ENCODE data around the gene RAB11FIP5. TPM values are rescaled to one million over a fixed set of nuclear protein-coding genes. Genes with fewer than 3 reads are reported as not detected.
A peak's percentile ranks its signal among the peaks of the same experiment; 100 is the strongest.

Gene RAB11FIP5
- total and polyA plus RNA-seq, 4 donors = 10.0 to 23.8 (median 11.8) TPM

DNA sequence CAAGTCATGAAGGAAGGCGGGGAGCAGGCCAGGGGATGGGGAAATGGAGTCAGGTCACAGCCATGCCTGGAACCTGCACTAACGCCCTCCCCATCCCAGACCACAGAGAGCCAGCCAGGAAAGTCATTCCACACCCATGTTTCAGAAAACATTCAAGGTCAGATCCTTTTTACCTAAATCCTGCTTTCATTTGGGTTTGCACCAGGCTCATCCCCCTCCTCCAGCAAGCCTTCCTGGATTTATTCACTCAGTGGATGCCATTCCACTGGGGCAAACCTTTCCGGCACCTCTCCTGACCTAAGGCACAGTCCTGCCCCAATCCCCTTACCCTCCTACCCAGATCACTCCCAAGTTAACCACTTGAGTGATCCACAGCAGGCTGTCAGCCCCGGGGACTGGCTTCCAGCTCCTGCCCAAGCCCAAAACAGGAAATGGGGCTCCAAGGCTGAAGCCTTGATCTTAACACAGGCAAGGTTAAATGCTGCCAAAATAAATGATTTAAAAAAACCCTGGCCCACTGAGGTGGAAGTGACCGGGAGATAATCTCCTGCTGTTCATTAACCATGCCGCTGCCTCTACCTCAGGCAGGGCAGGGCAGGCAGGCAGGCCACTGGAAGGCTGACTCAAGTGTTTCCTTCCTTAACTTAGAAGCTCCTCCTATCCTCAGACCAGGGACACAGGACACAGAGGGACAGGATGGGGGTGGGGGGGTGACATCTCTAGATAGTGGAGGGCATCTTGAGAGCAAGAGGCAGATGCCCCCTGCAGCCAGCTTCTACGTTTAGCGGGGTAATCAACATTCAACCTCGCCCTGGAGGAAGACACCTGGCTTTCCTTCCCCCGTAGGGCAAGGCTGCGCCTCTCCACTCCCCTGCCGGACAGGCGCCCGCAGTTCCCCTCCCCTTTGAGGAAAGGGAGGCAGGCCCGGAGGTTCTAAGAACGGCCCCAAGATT, 1.4 kb downstream of the RAB11FIP5 start:
- TF ChIP-seq, protein P1, sequence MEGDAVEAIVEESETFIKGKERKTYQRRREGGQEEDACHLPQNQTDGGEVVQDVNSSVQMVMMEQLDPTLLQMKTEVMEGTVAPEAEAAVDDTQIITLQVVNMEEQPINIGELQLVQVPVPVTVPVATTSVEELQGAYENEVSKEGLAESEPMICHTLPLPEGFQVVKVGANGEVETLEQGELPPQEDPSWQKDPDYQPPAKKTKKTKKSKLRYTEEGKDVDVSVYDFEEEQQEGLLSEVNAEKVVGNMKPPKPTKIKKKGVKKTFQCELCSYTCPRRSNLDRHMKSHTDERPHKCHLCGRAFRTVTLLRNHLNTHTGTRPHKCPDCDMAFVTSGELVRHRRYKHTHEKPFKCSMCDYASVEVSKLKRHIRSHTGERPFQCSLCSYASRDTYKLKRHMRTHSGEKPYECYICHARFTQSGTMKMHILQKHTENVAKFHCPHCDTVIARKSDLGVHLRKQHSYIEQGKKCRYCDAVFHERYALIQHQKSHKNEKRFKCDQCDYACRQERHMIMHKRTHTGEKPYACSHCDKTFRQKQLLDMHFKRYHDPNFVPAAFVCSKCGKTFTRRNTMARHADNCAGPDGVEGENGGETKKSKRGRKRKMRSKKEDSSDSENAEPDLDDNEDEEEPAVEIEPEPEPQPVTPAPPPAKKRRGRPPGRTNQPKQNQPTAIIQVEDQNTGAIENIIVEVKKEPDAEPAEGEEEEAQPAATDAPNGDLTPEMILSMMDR (IDR thresholded peaks at IDR 0.05; ENCODE audit: control extremely low read depth, extremely low read depth) = no peak
- peak overlapping the region; percentile 77 for H3K4me3 ChIP-seq
- peak overlapping the region; percentile 80 to 92 for H3K27ac ChIP-seq (ENCODE audit: low read depth in 1 of 2, low read length in 1 of 2)
- no peaks in the 10 kb centered on the region for H3K36me3 ChIP-seq (ENCODE audit: control insufficient read depth in 4 of 4, insufficient read depth in 4 of 4, low read length in 4 of 4)
- H3K9me3 ChIP-seq (ENCODE audit: control insufficient read depth in 4 of 4, insufficient read depth in 3 of 4, low read length in 3 of 4) = no peaks in the 10 kb centered on the region
- H3K27me3 ChIP-seq (ENCODE audit: control insufficient read depth in 3 of 3, insufficient read depth in 3 of 3, low read length in 2 of 3) = no peaks in the 10 kb centered on the region
- peak overlapping the region; percentile 14 to 68 for H3K9ac ChIP-seq (ENCODE audit: insufficient read depth in 1 of 2, low read length in 2 of 2)
- peak; percentile 24 for ATAC-seq (ENCODE audit: insufficient read depth, low FRiP score)
- peak in 2 of 3 donors; percentile 25 to 26 for DNase-seq
- WGBS, 2 donors = 21 to 31% methylated on average over 13 to 16 of the region's 16 CpGs
- peaks cover 0 to 26% (median 10%) of the 10 kb centered on the region in 5 donors for H3K4me1 ChIP-seq (ENCODE audit: control insufficient read depth in 5 of 5, insufficient read depth in 5 of 5, low read length in 5 of 5)

DNA sequence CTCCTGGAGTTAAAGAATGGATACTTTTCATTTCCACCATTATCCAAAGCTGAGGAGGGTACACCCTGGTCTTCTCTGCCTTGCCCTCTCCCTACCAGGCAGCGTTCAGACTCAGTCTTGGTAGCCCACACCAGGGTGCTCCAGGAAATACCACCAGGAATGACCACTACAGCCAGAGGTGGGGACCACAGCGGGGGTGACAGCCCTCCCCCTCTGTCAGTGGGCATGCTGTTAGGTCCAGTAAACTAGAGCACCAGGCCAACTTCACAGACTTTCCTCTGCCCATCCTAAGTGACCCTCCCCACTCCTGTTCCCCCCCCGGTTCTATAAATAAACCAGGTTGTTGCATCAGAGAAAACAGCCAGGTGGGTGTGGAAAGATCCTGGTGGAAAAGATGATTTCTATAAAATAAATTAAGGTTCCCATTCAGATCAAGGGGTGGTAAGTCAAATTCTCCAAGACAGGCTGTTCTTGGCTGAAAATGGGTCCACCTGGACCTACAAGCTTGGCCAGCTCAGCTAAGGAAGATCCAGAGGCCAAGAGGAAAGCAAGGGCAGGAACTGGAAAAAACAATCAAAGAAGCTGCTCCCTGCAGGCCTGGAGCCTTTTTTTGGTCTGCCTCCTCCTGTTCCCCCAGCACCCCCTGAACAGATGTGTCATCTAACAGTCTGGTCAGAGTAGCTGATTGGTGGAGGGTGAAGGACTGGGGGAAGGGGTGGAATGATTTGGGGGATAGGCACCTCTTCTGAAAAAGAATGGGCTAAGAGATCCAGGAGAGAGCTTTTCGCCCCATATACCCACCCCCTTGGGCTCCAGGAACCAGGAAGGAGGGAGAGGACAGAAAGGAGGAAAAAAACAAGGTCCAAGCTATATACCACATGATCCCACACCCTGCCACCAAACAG, 2.3 kb downstream of the RAB11FIP5 start:
- DNase-seq (no peak), ATAC-seq (ENCODE audit: insufficient read depth, low FRiP score) (no peak)
- Histone ChIP-seq H3K9ac (ENCODE audit: insufficient read depth in 1 of 2, low read length in 2 of 2) (no peak overlapping the region), H3K36me3 (ENCODE audit: control insufficient read depth in 4 of 4, insufficient read depth in 4 of 4, low read length in 4 of 4) (no peaks in the 10 kb centered on the region), H3K9me3 (ENCODE audit: control insufficient read depth in 4 of 4, insufficient read depth in 3 of 4, low read length in 3 of 4) (no peaks in the 10 kb centered on the region), H3K27ac (ENCODE audit: low read depth in 1 of 2, low read length in 1 of 2) (peak overlapping the region in 1 of 2 donors; percentile 6), H3K27me3 (ENCODE audit: control insufficient read depth in 3 of 3, insufficient read depth in 3 of 3, low read length in 2 of 3) (no peaks in the 10 kb centered on the region), H3K4me3 (no peak overlapping the region), H3K4me1 (ENCODE audit: control insufficient read depth in 5 of 5, insufficient read depth in 5 of 5, low read length in 5 of 5) (peaks cover 0 to 26% (median 10%) of the 10 kb centered on the region in 5 donors)
- 84% methylated on average over 4 of the region's 4 CpGs for WGBS, 2 donors
- TF ChIP-seq, protein P1 (IDR thresholded peaks at IDR 0.05; ENCODE audit: control extremely low read depth, extremely low read depth) = no peak

DNA sequence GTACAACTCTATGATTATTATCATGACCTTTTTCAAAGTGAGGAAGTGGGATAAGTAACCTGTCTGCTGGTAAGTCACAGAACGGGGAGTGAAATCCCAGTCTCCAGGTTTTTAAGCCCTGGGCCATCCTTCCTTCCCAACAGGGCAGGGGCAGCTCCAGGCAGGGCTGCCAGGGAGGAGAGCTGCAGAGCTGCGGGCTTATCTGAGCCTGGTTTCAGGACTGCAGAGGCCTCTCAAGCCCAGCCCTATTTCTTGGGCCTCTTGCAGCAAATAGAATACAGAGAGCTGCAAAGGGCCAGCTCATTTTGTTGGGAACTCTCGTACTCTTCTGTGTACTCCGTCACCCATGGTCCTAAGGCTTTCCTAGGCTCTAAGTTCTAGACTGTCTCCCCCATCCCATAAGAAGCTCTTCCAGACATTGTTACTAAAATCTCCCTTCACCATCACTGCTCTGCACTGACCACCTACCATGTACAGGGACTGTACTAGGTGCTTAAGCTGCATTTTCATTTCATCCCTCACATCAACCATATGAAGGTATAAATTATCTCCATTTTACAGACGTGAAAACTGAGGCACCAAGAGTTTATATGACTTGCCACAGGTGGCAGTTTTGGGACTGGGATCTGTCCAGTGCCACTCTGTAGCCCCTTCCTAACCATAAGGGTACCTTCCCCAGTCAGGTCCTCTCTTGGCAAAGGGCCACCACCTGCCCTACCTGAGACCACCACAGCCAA, 3.1 kb downstream of the RAB11FIP5 start:
- TF ChIP-seq, protein P1 (IDR thresholded peaks at IDR 0.05; ENCODE audit: control extremely low read depth, extremely low read depth) = no peak
- no peak for ATAC-seq (ENCODE audit: insufficient read depth, low FRiP score)
- 94 to 98% methylated on average over 5 of the region's 5 CpGs for WGBS, 2 donors
- Histone ChIP-seq H3K36me3 (ENCODE audit: control insufficient read depth in 4 of 4, insufficient read depth in 4 of 4, low read length in 4 of 4) (no peaks in the 10 kb centered on the region), H3K4me1 (ENCODE audit: control insufficient read depth in 5 of 5, insufficient read depth in 5 of 5, low read length in 5 of 5) (peaks cover 0 to 26% (median 10%) of the 10 kb centered on the region in 5 donors), H3K9ac (ENCODE audit: insufficient read depth in 1 of 2, low read length in 2 of 2) (no peak overlapping the region), H3K9me3 (ENCODE audit: control insufficient read depth in 4 of 4, insufficient read depth in 3 of 4, low read length in 3 of 4) (no peaks in the 10 kb centered on the region), H3K27ac (ENCODE audit: low read depth in 1 of 2, low read length in 1 of 2) (no peak overlapping the region), H3K4me3 (no peak overlapping the region), H3K27me3 (ENCODE audit: control insufficient read depth in 3 of 3, insufficient read depth in 3 of 3, low read length in 2 of 3) (no peaks in the 10 kb centered on the region)
- DNase-seq = no peak

Measured in lung (tissue), 12 donors.